Endothelial cell of umbilical vein (primary cell): ENCODE results near the gene ALX1. TPM values are rescaled to one million over a fixed set of nuclear protein-coding genes. Genes with fewer than 3 reads are reported as not detected.

ENCODE experiments used
- BruUV-seq: library from RNA; stranded (reverse); fragments of 400-500 nt; replicated peaks from 2 replicates; lab custom pipeline; 2021; lab: Mats Ljungman, UMichigan
- CTCF ChIA-PET: fragments of 300-600, 350-600 bp; sonication (Branson Sonifier 250); formaldehyde crosslinking; loops from one replicate; lab custom pipeline; 2021; ENCODE audit warnings: antibody characterized with exemption, inconsistent platforms; lab: Charles Lee
- POLR2A ChIA-PET: fragments of 300-600, 350-600 bp; sonication (Branson Sonifier 250); formaldehyde crosslinking; loops from one replicate; lab custom pipeline; 2021; ENCODE audit warnings: antibody characterized with exemption, inconsistent platforms; lab: Charles Lee
- DNase-seq: peaks from one replicate; pipeline ENCODE4 v3.0.0-alpha.2; 2011; ENCODE audit warnings: low read depth, low spot score
- FAIRE-seq: peaks from 2 replicates; lab custom pipeline; 2011; peaks lifted over from hg19 to GRCh38; lab: Jason Lieb, UNC
- H2AFZ ChIP-seq: 2 replicates; pipeline ENCODE4 v1.6.0; 2012; ENCODE audit warnings: low read depth, low read length, control low read depth, inconsistent platforms
- H3K27ac ChIP-seq: 2 replicates; pipeline ENCODE4 v1.5.1; 2011; ENCODE audit warnings: low read depth, mild to moderate bottlenecking, control low read depth, low read length, moderate library complexity; ENCODE audit not compliant: insufficient read depth
- H3K27me3 ChIP-seq, 2 experiments: 2 replicates each; pipeline versions ENCODE4 v1.6.0 to v1.6.1; 2011; ENCODE audit warnings: low read length in 2 of 2, mixed read lengths in 1 of 2; ENCODE audit not compliant: control insufficient read depth in 2 of 2, insufficient read depth in 2 of 2
- H3K36me3 ChIP-seq, 2 experiments: 2 replicates in 1 of 2; 3 replicates in 1 of 2; pipeline ENCODE4 v1.5.1; 2011; ENCODE audit warnings: low read length in 2 of 2, mild to moderate bottlenecking in 1 of 2, moderate library complexity in 1 of 2; ENCODE audit not compliant: control insufficient read depth in 2 of 2, insufficient read depth in 2 of 2; ENCODE audit errors: extremely low read depth in 1 of 2
- H3K4me1 ChIP-seq: 3 replicates; pipeline ENCODE4 v1.5.1; 2011; ENCODE audit warnings: mild to moderate bottlenecking, low read length; ENCODE audit not compliant: control insufficient read depth, insufficient read depth; ENCODE audit errors: extremely low read depth
- H3K4me2 ChIP-seq: 2 replicates; pipeline ENCODE4 v1.6.1; 2011; ENCODE audit warnings: low read length, control low read depth, mixed read lengths; ENCODE audit not compliant: insufficient read depth
- H3K4me3 ChIP-seq, 3 experiments: fragments of 200-600 bp in 1 of 3; sonication (generic), shearing (Covaris generic) in 1 of 3; replicated peaks in 1 of 3; 2 replicates each; pipeline ENCODE4 v1.5.1; 2011 to 2016; ENCODE audit warnings: control low read depth in 3 of 3, low read length in 3 of 3, mild to moderate bottlenecking in 2 of 3, inconsistent platforms in 1 of 3, low read depth in 1 of 3, moderate library complexity in 1 of 3; ENCODE audit not compliant: insufficient read depth in 1 of 3
- H3K79me2 ChIP-seq: 2 replicates; pipeline ENCODE4 v1.6.0; 2012; ENCODE audit warnings: low read length, inconsistent platforms; ENCODE audit not compliant: control insufficient read depth, insufficient read depth
- H3K9ac ChIP-seq: replicated peaks from 2 replicates; pipeline ENCODE3; 2011; ENCODE audit warnings: low read length, control low read depth; ENCODE audit not compliant: insufficient read depth; ENCODE audit errors: extremely low read depth
- H3K9me1 ChIP-seq: replicated peaks from 3 replicates; pipeline ENCODE4 v1.6.0; 2011; ENCODE audit warnings: mild to moderate bottlenecking, low read length; ENCODE audit not compliant: control insufficient read depth, insufficient read depth; ENCODE audit errors: extremely low read depth
- H3K9me3 ChIP-seq: replicated peaks from 2 replicates; pipeline ENCODE4 v1.5.1; 2012; ENCODE audit warnings: low read length, inconsistent platforms; ENCODE audit not compliant: control insufficient read depth, insufficient read depth
- H4K20me1 ChIP-seq: replicated peaks from 2 replicates; pipeline ENCODE3; 2011; ENCODE audit warnings: mild to moderate bottlenecking, low read length; ENCODE audit not compliant: control insufficient read depth, insufficient read depth; ENCODE audit errors: extremely low read depth
- CTCF ChIP-seq, 2 donors: IDR thresholded peaks; 1 replicate in 1 of 2; 2 replicates in 1 of 2; pipeline ENCODE4 v1.5.1; 2011; ENCODE audit warnings: low read length in 2 of 2, mild to moderate bottlenecking in 2 of 2, moderate library complexity in 2 of 2, control low read depth in 1 of 2, inconsistent platforms in 1 of 2, low read depth in 1 of 2; ENCODE audit not compliant: insufficient read depth in 1 of 2; ENCODE audit errors: extremely low read depth in 1 of 2
- EZH2 ChIP-seq: IDR thresholded peaks from 2 replicates; pipeline ENCODE4 v1.6.1; 2012; ENCODE audit warnings: borderline replicate concordance, low read depth, mild to moderate bottlenecking, moderate library complexity, low read length, inconsistent platforms; ENCODE audit not compliant: severe bottlenecking
- FOS ChIP-seq: IDR thresholded peaks from 2 replicates; pipeline ENCODE4 v1.6.1; 2011; ENCODE audit warnings: mild to moderate bottlenecking, low read length, moderate library complexity, borderline replicate concordance; ENCODE audit not compliant: insufficient read depth
- GATA2 ChIP-seq: IDR thresholded peaks from 2 replicates; pipeline ENCODE4 v1.7.0; 2011; ENCODE audit warnings: low read depth, mild to moderate bottlenecking, moderate library complexity, mixed read lengths, low read length; ENCODE audit not compliant: insufficient read length, insufficient read depth
- MAX ChIP-seq: IDR thresholded peaks from 2 replicates; pipeline ENCODE4 v1.6.1; 2011; ENCODE audit not compliant: insufficient read depth, insufficient read length
- MYC ChIP-seq: IDR thresholded peaks from one replicate; pipeline ENCODE4 v1.6.1; 2011; ENCODE audit warnings: mild to moderate bottlenecking, low read depth, low read length
- dilution Hi-C: fragments of 300-500 bp; cut with MboI; formaldehyde crosslinking; loops from one replicate; pipeline ENCODE4 v1.15.0; 2019; ENCODE audit warnings: low sequenced_read_pairs; ENCODE audit not compliant: extremely low pct_ligation_motif_present
- intact Hi-C: fragments of 100-400 bp; cut with micrococcal nuclease; formaldehyde crosslinking; loops from one replicate; pipeline ENCODE4 v1.10.0; 2022
- polyA plus RNA-seq, 4 experiments: library from polyadenylated mRNA; depleted of rRNA in 3 of 4; stranded (reverse) in 3 of 4; unstranded in 1 of 4; fragments of >200 nt; gene quantifications; 2 replicates each; pipeline versions ENCODE4 v1.2.1 to v1.2.3, GENCODE V29; 2011 to 2012; ENCODE audit warnings: missing spikeins in 1 of 4
- total RNA-seq: library from RNA; stranded (reverse); gene quantifications from 2 replicates; pipeline ENCODE4 v1.2.3, GENCODE V29; 2021

Gene ALX1
- total and polyA plus RNA-seq, 2 donors (not counting 3 experiments of a cell fraction or from before 2014, with no cell fraction given) = 2.2 to 3.5 TPM

- Histone ChIP-seq H3K27ac (no peak overlapping the region), H4K20me1 (no peaks in the 10 kb centered on the region), H3K9ac (no peak overlapping the region), H3K79me2 (no peaks in the 10 kb centered on the region), H3K27me3 (no peaks in the 10 kb centered on the region), H3K4me2 (no peak overlapping the region), H3K9me3 (no peaks in the 10 kb centered on the region), H3K4me3 (no peak overlapping the region), H3K9me1 (no peaks in the 10 kb centered on the region), H2AFZ (no peak overlapping the region), H3K36me3 (no peaks in the 10 kb centered on the region), H3K4me1 (no peaks in the 10 kb centered on the region)
- no TSS peak for BruUV-seq
- TF ChIP-seq FOS (no peak), EZH2 (no peak), MAX (no peak), MYC (no peak), CTCF (IDR thresholded peaks at IDR 0.05; ENCODE audit: extremely low read depth in 1 of 2, insufficient read depth in 1 of 2, low read depth in 1 of 2, low read length in 2 of 2) (no peak), GATA2 (no peak)
- no peak for FAIRE-seq
- dilution Hi-C loops (no loop called here), intact Hi-C loops (no loop called here)
- CTCF ChIA-PET = interaction anchor here (1.0 to 2.3 kb wide), 4 partner anchors 10 to 49 kb away, joined by 3 to 7 read pairs (median 4); partner anchors contain the start of gene ALX1
- no peak for DNase-seq
- POLR2A ChIA-PET = no interaction called here
These were observed 19.6 kb upstream of the ALX1 start for GRCh38 chr12:85260447-85260846.
